Activated CD8-positive, alpha-beta T cell treated with anti-CD3 and anti-CD28 coated beads, Interleukin-2, amount 10 ng/mL, durations not matched to agents 7 days and 5 days (primary cell): ENCODE results near the gene THBD. TPM values are rescaled to one million over a fixed set of nuclear protein-coding genes. Genes with fewer than 3 reads are reported as not detected.

Experiments used
- ATAC-seq: fragments of 150-1000 bp; cut with Tn5 transposase; one replicate; pipeline ENCODE4 v1.10.0; 2021; ENCODE audit warnings: moderate library complexity
- CTCF ChIA-PET: fragments of 350-600 bp; sonication (Branson Sonifier 250); formaldehyde crosslinking; loops from one replicate; lab custom pipeline; 2021; ENCODE audit warnings: antibody characterized with exemption; lab: Charles Lee
- POLR2A ChIA-PET: fragments of 350-600 bp; sonication (Branson Sonifier 250); formaldehyde crosslinking; loops from one replicate; lab custom pipeline; 2021; ENCODE audit warnings: antibody characterized with exemption; lab: Charles Lee
- DNase-seq: peaks from one replicate; pipeline ENCODE4 v3.0.0-alpha.2; 2020
- H3K27ac Mint-ChIP-seq: one replicate; pipeline ENCODE4 v1.8.0; 2021; ENCODE audit warnings: mild to moderate bottlenecking, mixed read lengths
- H3K27me3 Mint-ChIP-seq: one replicate; pipeline ENCODE4 v1.8.0; 2021; ENCODE audit warnings: low read depth, mixed read lengths
- H3K36me3 Mint-ChIP-seq: one replicate; pipeline ENCODE4 v1.8.0; 2021; ENCODE audit warnings: low read depth, mixed read lengths
- H3K4me1 Mint-ChIP-seq: one replicate; pipeline ENCODE4 v1.8.0; 2021; ENCODE audit warnings: low read depth, mixed read lengths
- H3K4me3 Mint-ChIP-seq: one replicate; pipeline ENCODE4 v1.8.0; 2021; ENCODE audit warnings: mild to moderate bottlenecking, mixed read lengths
- H3K9me3 Mint-ChIP-seq: one replicate; pipeline ENCODE4 v1.8.0; 2022; ENCODE audit warnings: mixed read lengths; ENCODE audit not compliant: insufficient read depth
- total RNA-seq, 2 experiments: library from RNA; stranded (reverse); gene quantifications; one replicate each; pipeline ENCODE4 v1.2.3, GENCODE V29; 2021

THBD gene
- total RNA-seq, 2 experiments from 2014 or later: not detected

GRCh38 chr20:23039885-23040508 lies 9.5 kb downstream of the THBD start:
- Mint-ChIP-seq H3K36me3 (no peaks in the 10 kb centered on the region), H3K27ac (no peak overlapping the region), H3K4me3 (no peak overlapping the region), H3K9me3 (no peaks in the 10 kb centered on the region), H3K4me1 (no peaks in the 10 kb centered on the region), H3K27me3 (peaks cover 8% of the 10 kb centered on the region)
- DNase-seq: no peak
- ATAC-seq: no peak
- CTCF ChIA-PET: no interaction called here
- POLR2A ChIA-PET: no interaction called here

- no peaks in the 10 kb centered on the region for H3K4me1 Mint-ChIP-seq
- H3K27me3 Mint-ChIP-seq: peaks cover 7% of the 10 kb centered on the region
- DNase-seq: no peak
- H3K27ac Mint-ChIP-seq: no peak overlapping the region
- ChIA-PET POLR2A (no interaction called here), CTCF (no interaction called here)
- no peak for ATAC-seq
- H3K4me3 Mint-ChIP-seq: no peak overlapping the region
- H3K9me3 Mint-ChIP-seq: no peaks in the 10 kb centered on the region
- no peaks in the 10 kb centered on the region for H3K36me3 Mint-ChIP-seq
Measured at GRCh38 chr20:23039136-23039875, 10.2 kb downstream of the THBD start.

- peaks cover 3% of the 10 kb centered on the region for H3K27me3 Mint-ChIP-seq
- ATAC-seq (no peak), DNase-seq (no peak)
- no peaks in the 10 kb centered on the region for H3K4me1 Mint-ChIP-seq
- H3K4me3 Mint-ChIP-seq: no peak overlapping the region
- POLR2A ChIA-PET: no interaction called here
- CTCF ChIA-PET: no interaction called here
- H3K27ac Mint-ChIP-seq: no peak overlapping the region
- no peaks in the 10 kb centered on the region for H3K36me3 Mint-ChIP-seq
- H3K9me3 Mint-ChIP-seq: no peaks in the 10 kb centered on the region
Measured at GRCh38 chr20:23037017-23037481, 12.4 kb downstream of the THBD start.

GRCh38 chr20:23036371-23036770 lies 13.1 kb downstream of the THBD start:
- Mint-ChIP-seq H3K4me3 (no peak overlapping the region), H3K36me3 (no peaks in the 10 kb centered on the region), H3K27ac (no peak overlapping the region), H3K9me3 (no peaks in the 10 kb centered on the region), H3K27me3 (peaks cover 3% of the 10 kb centered on the region), H3K4me1 (no peaks in the 10 kb centered on the region)
- CTCF ChIA-PET: no interaction called here
- POLR2A ChIA-PET: no interaction called here
- ATAC-seq (no peak), DNase-seq (no peak)

GRCh38 chr20:23035731-23036130 lies 13.7 kb downstream of the THBD start:
- DNase-seq (no peak), ATAC-seq (no peak)
- no peak overlapping the region for H3K4me3 Mint-ChIP-seq
- H3K9me3 Mint-ChIP-seq: no peaks in the 10 kb centered on the region
- CTCF ChIA-PET: no interaction called here
- POLR2A ChIA-PET: no interaction called here
- peaks cover 5% of the 10 kb centered on the region for H3K27me3 Mint-ChIP-seq
- H3K27ac Mint-ChIP-seq: no peak overlapping the region
- H3K4me1 Mint-ChIP-seq: no peaks in the 10 kb centered on the region
- H3K36me3 Mint-ChIP-seq: no peaks in the 10 kb centered on the region

GRCh38 chr20:23034721-23035671 lies 14.5 kb downstream of the THBD start, which contains the start of gene SSTR4:
TSS of gene SSTR4 (plus strand) at chr20:23035312. CDS start at chr20:23035484, 172 bp downstream.
- no peak for ATAC-seq
- Mint-ChIP-seq H3K9me3 (no peaks in the 10 kb centered on the region), H3K36me3 (no peaks in the 10 kb centered on the region), H3K4me1 (no peaks in the 10 kb centered on the region), H3K4me3 (no peak within 1 kb of the TSS), H3K27me3 (peaks cover 5% of the 10 kb centered on the region), H3K27ac (no peak within 1 kb of the TSS)
- ChIA-PET CTCF (no interaction called here), POLR2A (no interaction called here)
- DNase-seq: no peak

- H3K36me3 Mint-ChIP-seq: no peaks in the 10 kb centered on the region
- ATAC-seq: no peak
- peaks cover 5% of the 10 kb centered on the region for H3K27me3 Mint-ChIP-seq
- H3K9me3 Mint-ChIP-seq: no peaks in the 10 kb centered on the region
- no peak for DNase-seq
- ChIA-PET POLR2A (no interaction called here), CTCF (no interaction called here)
- no peak overlapping the region for H3K27ac Mint-ChIP-seq
- H3K4me3 Mint-ChIP-seq: no peak overlapping the region
- H3K4me1 Mint-ChIP-seq: no peaks in the 10 kb centered on the region
Measured at GRCh38 chr20:23033918-23034317, 15.6 kb downstream of the THBD start.

- Mint-ChIP-seq H3K27ac (no peak overlapping the region), H3K4me3 (no peak overlapping the region), H3K27me3 (peaks cover 5% of the 10 kb centered on the region), H3K9me3 (no peaks in the 10 kb centered on the region), H3K4me1 (no peaks in the 10 kb centered on the region), H3K36me3 (no peaks in the 10 kb centered on the region)
- POLR2A ChIA-PET: no interaction called here
- DNase-seq (no peak), ATAC-seq (no peak)
- CTCF ChIA-PET: no interaction called here
Measured at GRCh38 chr20:23032750-23033078, 16.8 kb downstream of the THBD start.

- ChIA-PET CTCF (no interaction called here), POLR2A (no interaction called here)
- DNase-seq (no peak), ATAC-seq (no peak)
- no peaks in the 10 kb centered on the region for H3K9me3 Mint-ChIP-seq
- no peaks in the 10 kb centered on the region for H3K36me3 Mint-ChIP-seq
- H3K4me3 Mint-ChIP-seq: no peak overlapping the region
- H3K27me3 Mint-ChIP-seq: peaks cover 5% of the 10 kb centered on the region
- H3K4me1 Mint-ChIP-seq: no peaks in the 10 kb centered on the region
- H3K27ac Mint-ChIP-seq: no peak overlapping the region
Measured at GRCh38 chr20:23032056-23032749, 17.3 kb downstream of the THBD start.

GRCh38 chr20:23031346-23031745 lies 18.1 kb downstream of the THBD start:
- no peak overlapping the region for H3K4me3 Mint-ChIP-seq
- no peak for DNase-seq
- H3K36me3 Mint-ChIP-seq: no peaks in the 10 kb centered on the region
- ChIA-PET CTCF (no interaction called here), POLR2A (no interaction called here)
- ATAC-seq: no peak
- no peak overlapping the region for H3K27ac Mint-ChIP-seq
- no peaks in the 10 kb centered on the region for H3K4me1 Mint-ChIP-seq
- H3K9me3 Mint-ChIP-seq: no peaks in the 10 kb centered on the region
- peaks cover 5% of the 10 kb centered on the region for H3K27me3 Mint-ChIP-seq

- no peaks in the 10 kb centered on the region for H3K36me3 Mint-ChIP-seq
- no peak overlapping the region for H3K4me3 Mint-ChIP-seq
- DNase-seq (no peak), ATAC-seq (no peak)
- ChIA-PET POLR2A (no interaction called here), CTCF (no interaction called here)
- H3K4me1 Mint-ChIP-seq: no peaks in the 10 kb centered on the region
- H3K27ac Mint-ChIP-seq: no peak overlapping the region
- peaks cover 5% of the 10 kb centered on the region for H3K27me3 Mint-ChIP-seq
- no peaks in the 10 kb centered on the region for H3K9me3 Mint-ChIP-seq
Measured at GRCh38 chr20:23029324-23029723, 20.1 kb downstream of the THBD start.
